ENCODE measurements around the gene ABHD14A.
"Not testable (repeated sequence)": the region's sequence is repeated elsewhere in the genome, so short reads cannot be mapped to it uniquely, and the experiment has no call there.

Gene ABHD14A

DNA sequence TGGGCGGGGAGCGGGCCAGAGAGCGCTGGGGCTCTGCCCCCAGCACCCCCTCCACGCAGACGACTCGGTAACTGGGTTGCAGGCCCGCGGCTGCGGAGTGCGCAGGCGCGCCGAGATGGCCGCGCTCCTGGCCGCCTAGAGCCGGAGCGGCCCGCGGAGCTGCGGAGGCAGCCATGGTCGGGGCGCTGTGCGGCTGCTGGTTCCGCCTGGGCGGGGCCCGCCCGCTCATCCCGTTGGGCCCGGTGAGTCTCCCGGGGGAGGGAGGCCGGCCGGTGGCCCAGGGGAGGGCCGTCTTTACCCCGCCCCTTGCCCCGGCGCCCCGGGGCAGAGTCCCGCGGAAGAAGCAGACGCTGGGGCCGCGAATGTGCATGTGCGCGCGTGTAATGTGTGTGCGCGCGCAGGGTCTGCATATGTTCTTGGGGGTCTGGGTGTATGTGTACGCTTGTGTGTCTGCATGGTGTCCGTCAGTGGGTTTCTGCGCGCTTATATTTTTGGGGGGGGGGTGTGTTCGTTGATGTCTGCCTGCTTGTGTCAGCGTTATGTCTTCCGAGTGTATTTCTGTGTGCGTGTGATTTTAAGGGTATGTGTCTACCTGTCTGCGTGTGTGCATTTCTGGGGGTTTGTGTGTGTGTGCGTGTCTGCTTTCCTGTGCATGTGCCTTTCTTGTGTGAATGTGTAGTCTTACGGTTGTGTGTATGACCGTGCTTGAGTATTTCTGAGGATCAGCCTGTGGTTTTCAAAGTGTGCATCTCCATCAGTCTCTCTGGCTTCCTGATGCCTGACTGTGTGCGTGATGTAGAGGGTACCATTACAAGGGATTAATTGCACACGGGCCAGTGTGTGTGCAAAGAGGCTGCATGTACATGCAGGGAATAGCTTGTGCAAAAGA lies at the start of gene ABHD14A:
Gene ABHD14A (plus strand): TSS at position 102 of the 889 bp plus-strand sequence. CDS start 72 bp downstream, at position 174.
- no peaks in the 10 kb centered on the region for H3K27me3 ChIP-seq (ENCODE audit: low read depth, low read length)
- H3K36me3 ChIP-seq (ENCODE audit: control insufficient read depth in 1 of 2, insufficient read depth in 2 of 2, low read length in 2 of 2): no peaks in the 10 kb centered on the region
- peaks cover 13 to 22% of the 10 kb centered on the region in 2 donors for H3K4me1 ChIP-seq (ENCODE audit: control insufficient read depth in 1 of 2, insufficient read depth in 2 of 2, low read length in 2 of 2)
- peak within 1 kb of the TSS; percentile 98 for H3K27ac ChIP-seq (ENCODE audit: low read length)
- peak within 1 kb of the TSS; percentile 79 to 81 for H3K4me3 ChIP-seq (ENCODE audit: low read depth in 1 of 2, low read length in 2 of 2)
- H3K9me3 ChIP-seq (ENCODE audit: control insufficient read depth in 1 of 2, low read length in 2 of 2): no peaks in the 10 kb centered on the region

DNA sequence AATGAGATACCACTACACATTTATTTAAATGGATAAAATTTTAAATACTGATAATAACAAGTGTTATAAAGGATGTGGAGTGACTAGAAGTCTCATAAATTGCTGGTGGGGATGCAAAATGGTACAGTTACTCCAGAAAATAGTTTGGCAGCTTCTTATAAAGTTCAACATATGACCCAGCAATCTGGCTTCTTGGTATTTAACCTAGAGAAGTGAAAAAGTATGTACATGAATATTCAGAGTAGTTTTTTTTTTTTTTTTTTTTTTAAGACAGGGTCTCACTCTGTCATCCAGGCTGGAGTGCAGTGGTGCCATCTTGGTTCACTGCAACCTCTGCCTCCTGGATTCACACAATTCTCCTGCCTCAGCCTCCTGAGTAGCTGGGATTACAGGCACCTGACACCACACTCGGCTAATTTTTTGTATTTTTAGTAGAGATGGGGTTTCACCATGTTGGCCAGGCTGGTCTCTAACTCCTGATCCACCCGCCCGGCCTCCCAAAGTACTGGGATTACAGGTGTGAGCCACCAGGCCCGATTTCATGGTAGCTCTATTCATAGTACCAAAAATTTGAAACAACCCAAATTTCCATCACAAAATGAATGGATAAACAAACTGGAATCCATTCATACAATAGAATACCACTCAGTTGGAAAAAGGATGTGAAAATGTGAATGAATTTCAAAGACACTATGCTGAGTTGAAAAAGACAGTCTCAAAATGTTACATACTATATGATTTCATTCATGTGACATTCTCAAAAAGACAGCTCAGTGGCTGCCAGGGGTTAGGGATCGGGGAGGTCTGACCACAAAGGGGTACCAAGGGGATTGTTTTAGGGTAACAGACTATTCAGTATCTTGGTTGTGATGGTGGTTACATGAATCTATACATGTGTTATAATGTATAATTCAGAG lies 47.5 kb upstream of the ABHD14A start:
- no peak overlapping the region for H3K4me3 ChIP-seq (ENCODE audit: low read depth in 1 of 2, low read length in 2 of 2)
- no peak overlapping the region for H3K27ac ChIP-seq (ENCODE audit: low read length)
- H3K4me1 ChIP-seq (ENCODE audit: control insufficient read depth in 1 of 2, insufficient read depth in 2 of 2, low read length in 2 of 2): no peaks in the 10 kb centered on the region
- H3K9me3 ChIP-seq (ENCODE audit: control insufficient read depth in 1 of 2, low read length in 2 of 2): no peaks in the 10 kb centered on the region
- no peaks in the 10 kb centered on the region for H3K27me3 ChIP-seq (ENCODE audit: low read depth, low read length)
- H3K36me3 ChIP-seq (ENCODE audit: control insufficient read depth in 1 of 2, insufficient read depth in 2 of 2, low read length in 2 of 2): peaks cover 0 to under 1% of the 10 kb centered on the region in 2 donors

DNA sequence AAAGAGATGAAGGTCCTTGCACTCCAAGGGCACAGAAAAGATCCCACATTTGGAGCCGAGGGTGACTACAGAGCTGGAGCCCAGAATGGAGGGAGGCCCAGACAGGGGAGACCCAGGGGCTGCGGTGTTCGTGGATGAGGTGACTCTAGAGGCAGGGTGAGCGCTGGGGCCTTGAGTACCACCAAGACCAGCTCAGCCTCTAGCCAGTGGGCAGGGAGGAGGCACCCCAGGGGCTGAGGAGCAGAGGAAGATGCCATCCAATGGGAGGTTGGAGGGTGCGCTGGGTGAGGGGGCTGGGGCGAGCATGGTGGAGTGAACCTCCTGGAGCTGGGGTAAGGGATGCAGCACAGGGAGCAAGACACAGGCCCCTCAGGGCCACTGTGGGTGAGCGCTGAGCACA lies 46.4 kb upstream of the ABHD14A start:
- Histone ChIP-seq H3K4me3 (ENCODE audit: low read depth in 1 of 2, low read length in 2 of 2) (no peak overlapping the region), H3K9me3 (ENCODE audit: control insufficient read depth in 1 of 2, low read length in 2 of 2) (no peaks in the 10 kb centered on the region), H3K27ac (ENCODE audit: low read length) (no peak overlapping the region), H3K4me1 (ENCODE audit: control insufficient read depth in 1 of 2, insufficient read depth in 2 of 2, low read length in 2 of 2) (no peaks in the 10 kb centered on the region), H3K36me3 (ENCODE audit: control insufficient read depth in 1 of 2, insufficient read depth in 2 of 2, low read length in 2 of 2) (peaks cover 6 to 11% of the 10 kb centered on the region in 2 donors), H3K27me3 (ENCODE audit: low read depth, low read length) (no peaks in the 10 kb centered on the region)

DNA sequence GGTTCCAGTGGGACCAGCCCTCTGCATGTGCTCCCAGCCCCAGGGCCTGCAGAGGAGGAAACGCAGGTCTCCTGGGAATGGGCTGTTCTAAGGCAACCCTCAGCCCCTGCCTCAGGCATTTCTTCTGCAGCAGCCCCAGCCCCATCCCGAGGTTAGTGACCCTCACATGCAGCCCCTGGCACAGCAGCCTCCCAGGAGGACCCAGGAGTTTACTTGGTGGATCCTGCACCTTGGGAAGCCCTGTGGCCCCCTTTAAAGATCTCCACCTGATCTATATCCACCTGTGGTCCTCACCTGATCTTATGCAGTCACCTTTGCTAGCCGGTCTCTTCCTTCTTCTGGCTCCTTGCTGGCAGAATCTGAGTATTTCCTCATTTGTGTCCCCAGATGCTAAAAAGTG lies 45.9 kb upstream of the ABHD14A start:
- H3K4me3 ChIP-seq (ENCODE audit: low read depth in 1 of 2, low read length in 2 of 2); H3K9me3 ChIP-seq (ENCODE audit: control insufficient read depth in 1 of 2, low read length in 2 of 2); H3K27ac ChIP-seq (ENCODE audit: low read length); H3K4me1 ChIP-seq (ENCODE audit: control insufficient read depth in 1 of 2, insufficient read depth in 2 of 2, low read length in 2 of 2); H3K27me3 ChIP-seq (ENCODE audit: low read depth, low read length): not testable (repeated sequence)
- peaks cover 9 to 16% of the 10 kb centered on the region in 2 donors for H3K36me3 ChIP-seq (ENCODE audit: control insufficient read depth in 1 of 2, insufficient read depth in 2 of 2, low read length in 2 of 2)

DNA sequence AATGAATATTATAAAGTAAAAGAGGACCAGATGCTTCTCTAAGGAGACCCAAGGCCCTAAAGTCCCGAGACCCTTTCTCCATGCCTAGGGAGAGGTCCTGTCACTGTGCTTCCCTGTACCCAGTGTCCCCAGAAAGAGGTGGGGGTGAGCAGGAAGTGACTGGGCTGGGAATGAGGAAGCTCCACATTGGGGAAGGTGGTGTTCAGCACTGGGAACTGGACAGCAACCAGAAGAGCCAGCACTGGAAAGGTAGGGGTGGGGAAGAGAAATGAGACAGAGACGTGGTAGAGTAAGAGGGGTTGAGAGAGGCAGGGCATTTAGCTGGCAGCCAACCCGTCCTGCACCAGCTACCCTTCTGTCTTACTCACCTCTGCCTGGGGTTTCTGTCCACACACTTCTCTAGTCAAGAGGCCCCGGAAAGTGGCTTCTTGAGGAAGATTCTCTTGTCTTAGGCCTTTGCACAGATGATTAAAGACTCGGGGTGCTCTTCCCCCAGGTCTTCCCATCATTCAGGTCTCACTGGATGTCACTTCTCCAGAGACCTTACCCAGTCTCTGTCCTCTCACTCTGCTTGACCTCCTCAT lies 45.4 kb upstream of the ABHD14A start:
- peaks cover 12 to 21% of the 10 kb centered on the region in 2 donors for H3K36me3 ChIP-seq (ENCODE audit: control insufficient read depth in 1 of 2, insufficient read depth in 2 of 2, low read length in 2 of 2)
- no peaks in the 10 kb centered on the region for H3K27me3 ChIP-seq (ENCODE audit: low read depth, low read length)
- no peak overlapping the region for H3K27ac ChIP-seq (ENCODE audit: low read length)

DNA sequence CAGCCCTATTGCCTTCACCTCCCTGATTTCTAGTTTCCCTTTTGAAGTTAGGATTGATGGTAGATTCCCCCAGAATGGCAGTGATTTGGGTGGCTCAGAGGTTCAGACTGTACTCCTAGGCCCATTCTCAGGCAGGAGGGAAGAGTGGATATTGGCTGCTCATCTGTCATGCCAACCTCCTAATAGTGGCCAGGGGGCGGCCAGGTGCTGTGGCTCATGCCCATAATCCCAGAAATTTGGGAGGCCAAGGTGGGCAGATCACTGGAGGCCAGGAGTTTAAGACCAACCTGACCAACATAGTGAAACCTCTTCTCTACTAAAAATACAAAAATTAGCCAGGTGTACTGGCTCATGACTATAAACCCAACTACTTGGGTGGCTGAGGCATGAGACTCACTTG lies 44.4 kb upstream of the ABHD14A start:
- Histone ChIP-seq H3K4me3 (ENCODE audit: low read depth in 1 of 2, low read length in 2 of 2) (no peak overlapping the region), H3K27ac (ENCODE audit: low read length) (no peak overlapping the region), H3K27me3 (ENCODE audit: low read depth, low read length) (no peaks in the 10 kb centered on the region), H3K9me3 (ENCODE audit: control insufficient read depth in 1 of 2, low read length in 2 of 2) (no peaks in the 10 kb centered on the region), H3K36me3 (ENCODE audit: control insufficient read depth in 1 of 2, insufficient read depth in 2 of 2, low read length in 2 of 2) (peaks cover 13 to 30% of the 10 kb centered on the region in 2 donors), H3K4me1 (ENCODE audit: control insufficient read depth in 1 of 2, insufficient read depth in 2 of 2, low read length in 2 of 2) (no peaks in the 10 kb centered on the region)

More for the DNA sequence above, 45.4 kb upstream of the ABHD14A start:
- no peaks in the 10 kb centered on the region for H3K4me1 ChIP-seq (ENCODE audit: control insufficient read depth in 1 of 2, insufficient read depth in 2 of 2, low read length in 2 of 2)
- H3K4me3 ChIP-seq (ENCODE audit: low read depth in 1 of 2, low read length in 2 of 2): no peak overlapping the region
- no peaks in the 10 kb centered on the region for H3K9me3 ChIP-seq (ENCODE audit: control insufficient read depth in 1 of 2, low read length in 2 of 2)

DNA sequence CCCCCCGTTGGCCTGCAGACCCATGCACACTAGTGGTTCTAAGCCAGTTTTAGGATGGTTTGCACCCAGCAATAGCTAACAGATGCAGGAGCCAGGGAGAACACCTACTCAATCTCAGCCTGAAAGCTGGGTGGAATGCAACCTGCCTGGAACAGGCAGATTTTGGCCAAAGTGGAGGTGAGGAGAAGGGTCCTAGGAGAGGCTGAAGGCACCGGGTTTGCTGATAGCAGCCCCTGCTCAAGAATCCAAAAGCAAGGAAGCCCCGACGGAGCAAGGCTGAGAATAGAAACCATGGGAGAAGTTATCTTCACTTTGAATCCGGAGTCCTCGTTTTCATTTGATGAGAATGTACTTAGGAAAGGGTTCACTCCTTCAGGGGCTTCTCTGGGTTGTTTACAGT lies 43.1 kb upstream of the ABHD14A start:
- Histone ChIP-seq H3K9me3 (ENCODE audit: control insufficient read depth in 1 of 2, low read length in 2 of 2) (no peaks in the 10 kb centered on the region), H3K27me3 (ENCODE audit: low read depth, low read length) (no peaks in the 10 kb centered on the region), H3K27ac (ENCODE audit: low read length) (no peak overlapping the region), H3K36me3 (ENCODE audit: control insufficient read depth in 1 of 2, insufficient read depth in 2 of 2, low read length in 2 of 2) (peaks cover 17 to 43% of the 10 kb centered on the region in 2 donors), H3K4me1 (ENCODE audit: control insufficient read depth in 1 of 2, insufficient read depth in 2 of 2, low read length in 2 of 2) (no peaks in the 10 kb centered on the region), H3K4me3 (ENCODE audit: low read depth in 1 of 2, low read length in 2 of 2) (no peak overlapping the region)

DNA sequence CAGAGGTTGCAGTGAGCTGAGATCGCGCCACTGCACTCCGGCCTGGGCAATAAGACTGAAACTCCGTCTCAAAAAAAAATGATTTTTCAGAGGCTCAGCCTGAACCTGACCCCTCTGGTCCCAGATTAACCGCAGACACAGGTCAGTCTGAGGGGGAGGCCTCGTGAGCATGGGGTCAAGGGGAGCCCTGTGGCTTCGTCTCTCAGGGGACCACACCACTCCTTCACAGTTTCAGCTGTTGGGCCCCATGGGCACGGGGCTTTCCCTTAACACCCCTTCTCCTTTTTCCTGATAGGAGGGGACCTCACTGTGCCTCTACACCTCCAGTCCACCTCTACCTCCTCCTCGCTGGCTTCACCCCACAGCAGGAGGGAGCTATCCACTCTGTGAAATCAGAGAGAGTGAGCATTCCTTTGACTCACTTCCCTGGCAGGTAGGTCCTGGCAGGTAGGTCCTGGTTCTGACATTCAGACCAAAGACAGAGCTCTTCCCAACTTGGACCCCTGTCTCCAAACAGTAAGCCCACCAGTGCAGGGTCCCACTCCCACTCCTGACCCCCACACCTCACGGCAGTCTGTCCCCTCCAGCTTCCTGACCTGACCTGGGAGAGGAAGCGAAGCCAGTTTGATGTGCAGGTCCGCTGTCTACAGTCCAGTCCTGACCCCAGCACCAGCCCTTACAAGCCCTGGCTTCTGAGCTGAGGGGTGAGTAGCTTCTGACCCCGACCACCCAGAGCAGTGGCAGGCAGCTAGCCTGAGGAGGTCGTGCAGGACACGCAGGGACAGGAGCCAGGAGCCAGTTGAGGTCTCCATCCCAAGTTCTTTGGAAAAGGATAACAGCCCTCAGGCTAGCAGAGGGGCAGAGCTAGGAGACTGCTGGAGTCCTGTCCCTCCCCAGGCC lies 42.1 kb upstream of the ABHD14A start:
- H3K4me3 ChIP-seq (ENCODE audit: low read depth in 1 of 2, low read length in 2 of 2): no peak overlapping the region
- H3K36me3 ChIP-seq (ENCODE audit: control insufficient read depth in 1 of 2, insufficient read depth in 2 of 2, low read length in 2 of 2): peaks cover 26 to 53% of the 10 kb centered on the region in 2 donors
- H3K27me3 ChIP-seq (ENCODE audit: low read depth, low read length): no peaks in the 10 kb centered on the region
- H3K4me1 ChIP-seq (ENCODE audit: control insufficient read depth in 1 of 2, insufficient read depth in 2 of 2, low read length in 2 of 2): no peaks in the 10 kb centered on the region
- H3K9me3 ChIP-seq (ENCODE audit: control insufficient read depth in 1 of 2, low read length in 2 of 2): no peaks in the 10 kb centered on the region
- H3K27ac ChIP-seq (ENCODE audit: low read length): no peak overlapping the region

DNA sequence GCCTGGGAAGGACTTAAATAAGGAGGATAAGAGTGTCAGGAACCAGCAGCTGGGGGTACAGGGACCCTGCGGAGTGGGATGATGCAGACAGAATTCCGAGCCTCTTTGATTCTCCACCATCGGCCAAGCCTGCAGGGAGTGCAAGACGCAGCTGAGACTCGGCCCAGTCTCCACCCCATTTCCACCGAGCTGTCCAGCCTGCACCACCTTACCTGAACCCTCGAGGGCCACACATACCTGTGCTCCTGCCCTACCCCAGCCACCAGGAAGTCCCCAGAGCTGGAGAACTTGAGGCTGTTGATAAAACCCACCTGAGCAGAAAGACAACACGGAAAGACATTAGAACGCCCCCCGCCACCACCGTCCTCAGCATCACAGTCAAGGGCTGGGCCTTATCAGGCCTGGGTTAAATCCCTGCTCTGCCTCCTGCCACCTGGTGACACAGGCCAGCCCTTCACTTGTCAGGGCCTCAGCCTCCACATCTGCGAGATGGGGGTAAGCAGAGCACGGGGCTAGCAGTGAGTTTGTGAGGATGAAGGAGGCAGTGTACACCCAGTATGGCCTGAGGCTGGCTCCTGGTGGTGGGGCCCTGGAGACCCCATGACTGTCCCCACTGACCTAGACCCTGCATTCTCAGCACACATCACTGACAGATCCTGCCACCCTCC lies 41.3 kb upstream of the ABHD14A start:
- Histone ChIP-seq H3K36me3 (ENCODE audit: control insufficient read depth in 1 of 2, insufficient read depth in 2 of 2, low read length in 2 of 2) (peaks cover 35 to 61% of the 10 kb centered on the region in 2 donors), H3K27me3 (ENCODE audit: low read depth, low read length) (no peaks in the 10 kb centered on the region), H3K27ac (ENCODE audit: low read length) (no peak overlapping the region), H3K9me3 (ENCODE audit: control insufficient read depth in 1 of 2, low read length in 2 of 2) (no peaks in the 10 kb centered on the region), H3K4me1 (ENCODE audit: control insufficient read depth in 1 of 2, insufficient read depth in 2 of 2, low read length in 2 of 2) (no peaks in the 10 kb centered on the region), H3K4me3 (ENCODE audit: low read depth in 1 of 2, low read length in 2 of 2) (no peak overlapping the region)

All from muscle layer of duodenum (tissue), 2 donors.